Measurements from ENCODE around the gene SLC3A2.
A peak's percentile ranks its signal among the peaks of the same experiment; 100 is the strongest.

Gene SLC3A2

GRCh38 chr11:62905927-62906531, 25.3 kb downstream of the SLC3A2 start:
- peak; percentile 68 to 92 for DNase-seq
- Histone ChIP-seq H3K4me3 (ENCODE audit: low read depth, low read length) (no peak overlapping the region), H3K27me3 (ENCODE audit: insufficient read depth, low read length) (no peaks in the 10 kb centered on the region), H2BK12ac (ENCODE audit: low read length) (no peak overlapping the region), H3K18ac (ENCODE audit: low read length) (no peak overlapping the region), H2AK5ac (ENCODE audit: low read length) (no peak overlapping the region), H3K4me2 (ENCODE audit: low read length) (no peak overlapping the region), H4K8ac (ENCODE audit: low read depth, low read length) (no peak overlapping the region), H3K4me1 (ENCODE audit: control insufficient read depth in 1 of 2, insufficient read depth in 2 of 2, low read length in 2 of 2) (peaks cover 15 to 17% of the 10 kb centered on the region in 2 experiments), H3K36me3 (ENCODE audit: control insufficient read depth in 1 of 2, insufficient read depth in 2 of 2, low read length in 2 of 2) (no peaks in the 10 kb centered on the region), H2BK5ac (ENCODE audit: low read depth, low read length, poor library complexity) (no peak overlapping the region), H3K79me2 (ENCODE audit: control insufficient read depth, insufficient read depth, low read length, poor library complexity) (no peaks in the 10 kb centered on the region), H3K4ac (ENCODE audit: low read depth, low read length) (no peak overlapping the region), H4K91ac (ENCODE audit: low read depth, low read length) (no peak overlapping the region), H3K9ac (ENCODE audit: low read length) (no peak overlapping the region), H3K14ac (ENCODE audit: low read length) (no peak overlapping the region), H3K23ac (ENCODE audit: low read length) (no peak overlapping the region), H4K12ac (ENCODE audit: low read depth, low read length) (no peak overlapping the region), H3K9me3 (ENCODE audit: insufficient read depth, low read depth, low read length) (peaks cover 4% of the 10 kb centered on the region), H2BK120ac (ENCODE audit: insufficient read depth, low read length, poor library complexity) (no peak overlapping the region), H3K79me1 (ENCODE audit: low read length) (peaks cover 11% of the 10 kb centered on the region), H2AFZ (ENCODE audit: insufficient read depth, low read length, poor library complexity) (no peak overlapping the region), H3K27ac (ENCODE audit: low read depth, low read length) (no peak overlapping the region)
- no CpG with 5 or more reads among the region's 14 CpGs for WGBS (ENCODE audit: extremely low coverage, insufficient coverage, insufficient read length)

- peak overlapping the region; percentile 40 for H2BK120ac ChIP-seq (ENCODE audit: insufficient read depth, low read length, poor library complexity)
- no peaks in the 10 kb centered on the region for H3K79me2 ChIP-seq (ENCODE audit: control insufficient read depth, insufficient read depth, low read length, poor library complexity)
- H2AK5ac ChIP-seq (ENCODE audit: low read length): peak overlapping the region; percentile 7
- peak overlapping the region; percentile 80 for H4K8ac ChIP-seq (ENCODE audit: low read depth, low read length)
- no peaks in the 10 kb centered on the region for H3K27me3 ChIP-seq (ENCODE audit: insufficient read depth, low read length)
- DNase-seq: no peak
- no peak overlapping the region for H3K4me3 ChIP-seq (ENCODE audit: low read depth, low read length)
- peak overlapping the region; percentile 49 for H4K91ac ChIP-seq (ENCODE audit: low read depth, low read length)
- no peak overlapping the region for H3K9ac ChIP-seq (ENCODE audit: low read length)
- H3K4me1 ChIP-seq (ENCODE audit: control insufficient read depth in 1 of 2, insufficient read depth in 2 of 2, low read length in 2 of 2): peaks cover 15 to 19% of the 10 kb centered on the region in 2 experiments
- H2BK12ac ChIP-seq (ENCODE audit: low read length): peak overlapping the region; percentile 21
- peak overlapping the region; percentile 26 for H3K14ac ChIP-seq (ENCODE audit: low read length)
- no CpG with 5 or more reads among the region's 9 CpGs for WGBS (ENCODE audit: extremely low coverage, insufficient coverage, insufficient read length)
- H3K79me1 ChIP-seq (ENCODE audit: low read length): peaks cover 11% of the 10 kb centered on the region
- H3K23ac ChIP-seq (ENCODE audit: low read length): no peak overlapping the region
- peak overlapping the region; percentile 31 for H2AFZ ChIP-seq (ENCODE audit: insufficient read depth, low read length, poor library complexity)
- H2BK5ac ChIP-seq (ENCODE audit: low read depth, low read length, poor library complexity): no peak overlapping the region
- no peak overlapping the region for H3K4me2 ChIP-seq (ENCODE audit: low read length)
- no peak overlapping the region for H3K27ac ChIP-seq (ENCODE audit: low read depth, low read length)
- H3K36me3 ChIP-seq (ENCODE audit: control insufficient read depth in 1 of 2, insufficient read depth in 2 of 2, low read length in 2 of 2): no peaks in the 10 kb centered on the region
- no peak overlapping the region for H3K4ac ChIP-seq (ENCODE audit: low read depth, low read length)
- peak overlapping the region; percentile 19 for H3K18ac ChIP-seq (ENCODE audit: low read length)
- H3K9me3 ChIP-seq (ENCODE audit: insufficient read depth, low read depth, low read length): peaks cover 4% of the 10 kb centered on the region
- H4K12ac ChIP-seq (ENCODE audit: low read depth, low read length): peak overlapping the region; percentile 8
Observed at GRCh38 chr11:62908468-62909072, 27.9 kb downstream of the SLC3A2 start.

GRCh38 chr11:62909107-62909894, 28.6 kb downstream of the SLC3A2 start:
- peak overlapping the region; percentile 21 for H2BK12ac ChIP-seq (ENCODE audit: low read length)
- H4K91ac ChIP-seq (ENCODE audit: low read depth, low read length): peak overlapping the region; percentile 67
- H3K18ac ChIP-seq (ENCODE audit: low read length): peak overlapping the region; percentile 75
- H3K79me2 ChIP-seq (ENCODE audit: control insufficient read depth, insufficient read depth, low read length, poor library complexity): no peaks in the 10 kb centered on the region
- H3K36me3 ChIP-seq (ENCODE audit: control insufficient read depth in 1 of 2, insufficient read depth in 2 of 2, low read length in 2 of 2): no peaks in the 10 kb centered on the region
- peak overlapping the region; percentile 69 for H2BK120ac ChIP-seq (ENCODE audit: insufficient read depth, low read length, poor library complexity)
- no peak overlapping the region for H3K23ac ChIP-seq (ENCODE audit: low read length)
- H3K4me2 ChIP-seq (ENCODE audit: low read length): peak overlapping the region; percentile 30
- H2AK5ac ChIP-seq (ENCODE audit: low read length): peak overlapping the region; percentile 7
- DNase-seq: peak; percentile 96 to 97
- H3K9ac ChIP-seq (ENCODE audit: low read length): no peak overlapping the region
- H2BK5ac ChIP-seq (ENCODE audit: low read depth, low read length, poor library complexity): peak overlapping the region; percentile 0
- H3K79me1 ChIP-seq (ENCODE audit: low read length): peaks cover 11% of the 10 kb centered on the region
- peak overlapping the region; percentile 58 for H2AFZ ChIP-seq (ENCODE audit: insufficient read depth, low read length, poor library complexity)
- peaks cover 4% of the 10 kb centered on the region for H3K9me3 ChIP-seq (ENCODE audit: insufficient read depth, low read depth, low read length)
- no CpG with 5 or more reads among the region's 24 CpGs for WGBS (ENCODE audit: extremely low coverage, insufficient coverage, insufficient read length)
- H3K27me3 ChIP-seq (ENCODE audit: insufficient read depth, low read length): no peaks in the 10 kb centered on the region
- H3K14ac ChIP-seq (ENCODE audit: low read length): peak overlapping the region; percentile 37
- peaks cover 15 to 19% of the 10 kb centered on the region in 2 experiments for H3K4me1 ChIP-seq (ENCODE audit: control insufficient read depth in 1 of 2, insufficient read depth in 2 of 2, low read length in 2 of 2)
- no peak overlapping the region for H3K4me3 ChIP-seq (ENCODE audit: low read depth, low read length)
- peak overlapping the region; percentile 23 for H4K12ac ChIP-seq (ENCODE audit: low read depth, low read length)
- H3K27ac ChIP-seq (ENCODE audit: low read depth, low read length): peak overlapping the region; percentile 51
- H3K4ac ChIP-seq (ENCODE audit: low read depth, low read length): peak overlapping the region; percentile 29
- H4K8ac ChIP-seq (ENCODE audit: low read depth, low read length): peak overlapping the region; percentile 80

GRCh38 chr11:62910141-62910882, 29.6 kb downstream of the SLC3A2 start:
- H3K79me1 ChIP-seq (ENCODE audit: low read length): peaks cover 11% of the 10 kb centered on the region
- no CpG with 5 or more reads among the region's 27 CpGs for WGBS (ENCODE audit: extremely low coverage, insufficient coverage, insufficient read length)
- peaks cover 2% of the 10 kb centered on the region for H3K79me2 ChIP-seq (ENCODE audit: control insufficient read depth, insufficient read depth, low read length, poor library complexity)
- no peak for DNase-seq
- H4K12ac ChIP-seq (ENCODE audit: low read depth, low read length): no peak overlapping the region
- no peak overlapping the region for H3K23ac ChIP-seq (ENCODE audit: low read length)
- no peak overlapping the region for H3K4me2 ChIP-seq (ENCODE audit: low read length)
- H3K14ac ChIP-seq (ENCODE audit: low read length): no peak overlapping the region
- H3K4me1 ChIP-seq (ENCODE audit: control insufficient read depth in 1 of 2, insufficient read depth in 2 of 2, low read length in 2 of 2): peaks cover 15 to 19% of the 10 kb centered on the region in 2 experiments
- no peaks in the 10 kb centered on the region for H3K36me3 ChIP-seq (ENCODE audit: control insufficient read depth in 1 of 2, insufficient read depth in 2 of 2, low read length in 2 of 2)
- peak overlapping the region; percentile 6 for H4K8ac ChIP-seq (ENCODE audit: low read depth, low read length)
- no peak overlapping the region for H3K27ac ChIP-seq (ENCODE audit: low read depth, low read length)
- no peaks in the 10 kb centered on the region for H3K27me3 ChIP-seq (ENCODE audit: insufficient read depth, low read length)
- no peak overlapping the region for H2AFZ ChIP-seq (ENCODE audit: insufficient read depth, low read length, poor library complexity)
- no peak overlapping the region for H3K4ac ChIP-seq (ENCODE audit: low read depth, low read length)
- no peak overlapping the region for H2BK120ac ChIP-seq (ENCODE audit: insufficient read depth, low read length, poor library complexity)
- peak overlapping the region; percentile 48 for H2AK5ac ChIP-seq (ENCODE audit: low read length)
- H3K4me3 ChIP-seq (ENCODE audit: low read depth, low read length): no peak overlapping the region
- peak overlapping the region; percentile 15 for H2BK12ac ChIP-seq (ENCODE audit: low read length)
- H3K18ac ChIP-seq (ENCODE audit: low read length): no peak overlapping the region
- H3K9me3 ChIP-seq (ENCODE audit: insufficient read depth, low read depth, low read length): peaks cover 4% of the 10 kb centered on the region
- peak overlapping the region; percentile 20 for H4K91ac ChIP-seq (ENCODE audit: low read depth, low read length)
- H2BK5ac ChIP-seq (ENCODE audit: low read depth, low read length, poor library complexity): no peak overlapping the region
- H3K9ac ChIP-seq (ENCODE audit: low read length): no peak overlapping the region
